Mononuclear cell (primary cell): ENCODE results near the gene SH3RF1. TPM values are rescaled to one million over a fixed set of nuclear protein-coding genes. Genes with fewer than 3 reads are reported as not detected.

ENCODE experiments used
- H3K27me3 ChIP-seq: 2 replicates; pipeline ENCODE4 v1.6.0; 2011; ENCODE audit warnings: low read length, control low read depth; ENCODE audit not compliant: insufficient read depth
- H3K4me1 ChIP-seq: 2 replicates; pipeline ENCODE4 v1.5.1; 2011; ENCODE audit warnings: mild to moderate bottlenecking, low read length, control low read depth; ENCODE audit not compliant: insufficient read depth
- H3K4me3 ChIP-seq: 2 replicates; pipeline ENCODE4 v1.5.1; 2011; ENCODE audit warnings: mild to moderate bottlenecking, low read length, moderate library complexity
- H3K9me3 ChIP-seq: 2 replicates; pipeline ENCODE4 v1.5.1; 2011; ENCODE audit warnings: low read depth, mild to moderate bottlenecking, control low read depth, low read length
- total RNA-seq: library from RNA; depleted of rRNA; stranded (reverse); fragments of >200 nt; gene quantifications from one replicate; pipeline ENCODE4 v1.2.3, GENCODE V29; 2012

The SH3RF1 gene
- total RNA-seq, 1 donor, result 0.94 TPM

DNA sequence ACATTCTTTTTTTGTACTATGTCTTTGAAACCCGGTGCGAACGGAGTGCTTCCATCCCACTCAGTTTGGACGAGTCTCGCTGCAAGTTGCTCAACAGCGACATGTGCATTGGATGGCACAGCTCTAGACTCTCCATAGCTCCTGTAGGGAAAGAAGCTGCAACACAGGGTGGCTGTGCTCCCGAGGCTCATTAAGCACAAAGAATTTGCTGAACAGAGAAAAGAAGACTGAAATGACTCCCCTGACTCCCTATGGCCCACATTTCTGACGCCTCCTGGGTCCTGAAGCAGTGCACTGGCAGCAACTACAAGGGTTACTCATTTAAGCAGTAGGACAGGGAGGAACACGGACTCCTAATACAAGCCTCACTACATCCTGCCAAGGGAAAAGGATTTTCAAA lies 127.4 kb downstream of the SH3RF1 start:
- no peak overlapping the region for H3K4me3 ChIP-seq
- no peaks in the 10 kb centered on the region for H3K27me3 ChIP-seq
- H3K4me1 ChIP-seq, result no peaks in the 10 kb centered on the region
- no peaks in the 10 kb centered on the region for H3K9me3 ChIP-seq

DNA sequence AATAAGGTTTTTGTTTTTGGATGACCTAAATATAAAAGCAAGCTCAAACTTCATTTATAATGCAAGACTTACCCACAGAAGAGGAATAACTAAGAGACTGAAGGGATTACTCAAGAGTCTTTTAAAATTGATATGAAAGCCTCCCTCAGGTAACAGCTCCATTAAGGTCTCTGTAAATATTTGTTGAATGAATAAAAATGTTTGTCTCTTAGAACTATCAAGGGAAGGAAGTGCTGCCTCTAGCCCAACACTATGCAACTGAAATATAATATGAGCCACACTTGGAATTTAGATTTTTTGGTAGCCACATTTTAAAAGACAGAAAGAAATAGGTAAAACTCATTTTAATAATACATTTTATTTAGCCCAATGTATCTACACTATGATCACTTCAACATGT lies 127.8 kb downstream of the SH3RF1 start:
- H3K27me3 ChIP-seq, result no peaks in the 10 kb centered on the region
- H3K4me1 ChIP-seq, result no peaks in the 10 kb centered on the region
- no peak overlapping the region for H3K4me3 ChIP-seq
- H3K9me3 ChIP-seq, result no peaks in the 10 kb centered on the region

DNA sequence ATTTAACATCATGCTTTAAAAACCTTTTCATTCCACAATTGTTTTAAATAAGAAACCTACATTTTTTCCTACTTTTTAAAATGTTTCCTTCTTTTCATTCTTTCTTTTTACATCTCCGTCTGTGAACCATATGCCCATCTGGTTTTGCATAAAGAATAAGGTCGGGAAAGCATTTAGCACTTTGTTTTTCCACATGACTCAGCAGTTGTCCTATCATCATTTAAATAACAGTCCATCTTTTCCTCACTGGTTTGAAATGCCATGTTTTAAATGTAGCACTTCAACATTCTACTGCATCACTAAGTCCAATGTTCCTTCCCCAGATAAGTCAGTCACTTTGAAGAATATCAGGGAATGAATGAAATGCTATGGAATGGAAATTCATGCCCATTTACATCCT lies 128.4 kb downstream of the SH3RF1 start:
- H3K9me3 ChIP-seq, result no peaks in the 10 kb centered on the region
- no peak overlapping the region for H3K4me3 ChIP-seq
- no peaks in the 10 kb centered on the region for H3K27me3 ChIP-seq
- no peaks in the 10 kb centered on the region for H3K4me1 ChIP-seq

DNA sequence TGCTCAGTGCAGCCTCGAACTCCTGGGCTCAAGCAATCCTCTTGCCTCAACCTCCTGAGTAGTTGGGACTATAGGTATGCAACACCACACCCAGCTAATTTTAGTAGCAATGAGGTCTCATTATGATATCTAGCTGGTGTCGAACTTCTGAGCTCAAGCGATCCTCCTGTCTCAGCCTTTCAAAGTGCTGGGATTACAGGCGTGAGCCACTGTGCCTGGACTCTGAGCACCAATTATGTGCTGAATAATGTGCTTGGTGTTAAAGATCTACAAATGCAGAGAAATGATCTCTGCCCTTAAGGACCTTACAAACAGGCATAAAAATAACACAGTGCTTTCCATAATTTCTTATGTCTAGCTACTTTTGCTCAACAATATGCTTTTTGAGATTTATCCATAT lies 131.7 kb downstream of the SH3RF1 start:
- Histone ChIP-seq H3K4me3 (no peak overlapping the region), H3K9me3 (no peaks in the 10 kb centered on the region), H3K27me3 (no peaks in the 10 kb centered on the region), H3K4me1 (no peaks in the 10 kb centered on the region)

DNA sequence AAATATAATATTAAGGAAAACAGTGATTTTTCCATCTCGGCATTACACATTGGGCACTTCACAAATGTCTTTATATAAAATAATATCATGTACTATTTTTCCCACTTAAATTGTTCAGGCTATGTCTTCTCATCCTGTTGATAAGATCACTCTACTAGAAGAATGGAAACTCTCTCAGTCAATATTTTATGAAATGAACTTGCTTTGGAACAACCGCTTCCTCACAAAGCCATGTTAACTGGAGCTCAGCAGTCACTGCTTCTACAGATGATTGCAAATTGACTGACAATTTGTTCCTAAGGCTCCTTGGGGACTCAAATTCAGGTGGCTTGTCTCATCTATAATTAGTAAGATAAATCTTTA lies 133.2 kb downstream of the SH3RF1 start:
- Histone ChIP-seq H3K4me3 (no peak overlapping the region), H3K4me1 (no peaks in the 10 kb centered on the region), H3K27me3 (no peaks in the 10 kb centered on the region), H3K9me3 (no peaks in the 10 kb centered on the region)

DNA sequence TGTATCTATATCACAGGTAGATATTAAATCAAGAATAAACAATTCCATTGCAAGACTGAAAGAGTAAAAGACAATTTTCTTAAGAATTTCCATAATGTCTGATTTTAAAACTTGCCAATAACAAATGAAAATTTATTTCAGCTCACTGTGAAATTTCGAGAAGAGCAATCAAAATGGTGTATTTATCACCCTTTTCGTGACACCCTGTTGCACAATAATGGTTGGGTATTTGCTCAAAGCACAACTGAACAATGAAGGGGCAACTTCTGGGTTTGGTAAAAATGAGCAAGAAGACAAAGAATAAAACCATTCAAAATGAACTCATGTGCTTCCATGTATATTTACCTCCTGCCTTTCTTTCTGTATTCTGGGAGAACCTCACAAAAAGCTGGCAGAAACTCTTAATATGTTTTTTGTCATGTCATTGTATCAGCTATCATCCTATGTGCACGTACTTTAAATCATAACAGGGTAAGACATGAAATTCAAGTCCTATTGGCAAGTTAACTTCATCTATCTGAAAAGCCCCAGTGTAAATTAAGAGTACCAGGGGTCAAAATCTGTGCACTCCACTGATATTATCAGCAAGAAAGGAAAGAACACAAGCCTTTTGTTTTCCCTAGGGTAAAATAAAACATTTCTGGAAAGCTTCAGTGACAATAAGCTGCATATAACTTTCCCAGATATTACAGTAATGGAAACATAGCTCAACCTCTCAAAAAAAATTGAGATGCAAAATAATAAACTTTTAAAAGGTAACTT lies 133.8 kb downstream of the SH3RF1 start:
- Histone ChIP-seq H3K27me3 (no peaks in the 10 kb centered on the region), H3K4me3 (no peak overlapping the region), H3K4me1 (no peaks in the 10 kb centered on the region), H3K9me3 (no peaks in the 10 kb centered on the region)

DNA sequence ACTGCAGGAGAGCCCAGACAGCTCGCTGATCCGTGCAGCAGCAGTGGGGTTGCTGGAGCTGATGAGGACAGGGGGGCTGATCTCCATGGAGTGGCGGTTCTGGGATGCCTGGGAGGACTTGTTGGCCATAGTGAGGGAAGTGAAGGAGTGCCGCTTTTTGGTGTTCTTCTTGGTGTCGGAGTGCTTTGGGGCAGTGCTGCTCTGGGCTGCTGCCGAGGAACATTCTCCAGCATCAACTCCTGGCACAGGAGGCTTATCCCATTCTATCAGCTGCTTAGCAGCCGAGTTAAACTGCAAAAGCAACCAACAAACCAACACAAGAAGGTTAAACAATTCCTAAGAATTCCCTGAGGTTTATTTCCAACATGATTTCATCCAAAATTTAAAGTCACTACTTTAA lies 134.4 kb downstream of the SH3RF1 start:
- Histone ChIP-seq H3K4me1 (no peaks in the 10 kb centered on the region), H3K4me3 (no peak overlapping the region), H3K27me3 (no peaks in the 10 kb centered on the region), H3K9me3 (no peaks in the 10 kb centered on the region)

DNA sequence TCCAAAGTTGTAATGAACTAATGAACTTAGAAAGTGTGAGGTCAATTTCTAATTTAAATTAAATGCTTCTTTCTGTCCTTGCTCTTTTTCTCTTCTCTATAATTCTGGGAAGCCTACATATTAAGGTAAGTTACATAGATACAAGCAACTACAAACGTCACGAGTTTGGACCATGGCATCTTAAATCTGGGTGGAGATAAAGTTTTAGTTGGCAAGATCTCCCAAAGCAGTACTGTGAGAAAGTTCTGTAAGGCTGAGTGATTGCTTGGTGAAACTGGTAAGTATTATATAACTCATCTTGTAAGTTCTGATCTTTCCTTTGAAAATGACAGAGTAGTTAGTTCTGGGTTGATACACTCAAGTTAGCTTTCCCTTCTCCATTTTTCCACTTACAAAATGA lies 135.0 kb downstream of the SH3RF1 start:
- Histone ChIP-seq H3K27me3 (no peaks in the 10 kb centered on the region), H3K9me3 (no peaks in the 10 kb centered on the region), H3K4me1 (no peaks in the 10 kb centered on the region), H3K4me3 (no peak overlapping the region)

DNA sequence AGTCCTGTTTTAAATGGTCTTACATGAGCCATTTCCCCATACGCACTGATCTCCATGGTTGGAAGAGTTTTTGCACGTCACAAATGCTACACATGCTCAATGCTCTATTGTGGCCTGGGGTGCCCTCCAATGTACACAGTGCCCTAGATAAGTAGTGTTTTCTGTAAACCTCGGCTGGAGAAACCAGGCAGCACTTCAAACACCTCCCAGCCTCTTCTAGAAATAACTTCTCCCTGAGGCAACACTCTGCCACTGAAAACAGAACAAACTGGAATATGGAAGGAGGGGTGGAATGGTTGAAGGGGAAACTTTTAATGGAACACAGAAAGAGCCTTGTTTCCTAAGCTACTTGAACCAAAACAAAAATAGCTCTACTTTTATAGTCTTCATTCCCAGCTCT lies 136.8 kb downstream of the SH3RF1 start:
- H3K9me3 ChIP-seq, result no peaks in the 10 kb centered on the region
- no peaks in the 10 kb centered on the region for H3K4me1 ChIP-seq
- H3K27me3 ChIP-seq, result no peaks in the 10 kb centered on the region
- no peak overlapping the region for H3K4me3 ChIP-seq

DNA sequence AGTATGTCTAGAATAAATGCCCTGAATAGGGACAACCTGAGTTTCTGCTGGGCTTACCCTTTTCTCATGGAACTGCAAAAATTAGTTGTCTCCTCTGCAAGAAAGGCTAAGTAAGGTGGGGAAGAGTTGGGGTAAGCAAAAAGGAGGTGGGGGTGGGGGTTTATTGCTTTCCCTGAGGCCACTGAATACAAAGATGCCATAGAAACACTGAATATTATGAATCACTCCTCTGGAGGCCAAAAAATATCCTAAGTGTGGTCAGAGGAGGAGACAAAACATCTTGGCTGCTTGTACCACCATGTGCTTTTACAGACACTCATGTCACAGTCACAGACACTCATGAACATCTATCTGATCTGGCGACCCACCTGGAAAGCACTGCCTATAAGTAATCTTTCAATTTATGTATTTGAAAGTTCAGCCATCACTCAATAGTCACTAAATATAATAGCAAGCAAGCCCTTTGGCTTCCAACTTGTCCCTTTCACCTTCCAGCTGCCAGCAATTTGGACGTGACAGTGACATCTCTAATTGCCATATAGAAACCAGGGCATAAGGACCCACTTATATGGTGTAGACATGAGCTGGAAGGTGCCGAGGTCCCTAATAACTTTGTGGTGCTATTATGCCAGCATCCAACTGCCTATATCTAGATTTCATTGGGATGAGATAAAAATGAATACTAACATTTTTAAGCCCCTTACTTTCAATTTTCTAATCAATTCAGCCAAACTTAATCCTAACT lies 138.0 kb downstream of the SH3RF1 start:
- Histone ChIP-seq H3K9me3 (no peaks in the 10 kb centered on the region), H3K4me1 (no peaks in the 10 kb centered on the region), H3K4me3 (no peak overlapping the region), H3K27me3 (no peaks in the 10 kb centered on the region)

DNA sequence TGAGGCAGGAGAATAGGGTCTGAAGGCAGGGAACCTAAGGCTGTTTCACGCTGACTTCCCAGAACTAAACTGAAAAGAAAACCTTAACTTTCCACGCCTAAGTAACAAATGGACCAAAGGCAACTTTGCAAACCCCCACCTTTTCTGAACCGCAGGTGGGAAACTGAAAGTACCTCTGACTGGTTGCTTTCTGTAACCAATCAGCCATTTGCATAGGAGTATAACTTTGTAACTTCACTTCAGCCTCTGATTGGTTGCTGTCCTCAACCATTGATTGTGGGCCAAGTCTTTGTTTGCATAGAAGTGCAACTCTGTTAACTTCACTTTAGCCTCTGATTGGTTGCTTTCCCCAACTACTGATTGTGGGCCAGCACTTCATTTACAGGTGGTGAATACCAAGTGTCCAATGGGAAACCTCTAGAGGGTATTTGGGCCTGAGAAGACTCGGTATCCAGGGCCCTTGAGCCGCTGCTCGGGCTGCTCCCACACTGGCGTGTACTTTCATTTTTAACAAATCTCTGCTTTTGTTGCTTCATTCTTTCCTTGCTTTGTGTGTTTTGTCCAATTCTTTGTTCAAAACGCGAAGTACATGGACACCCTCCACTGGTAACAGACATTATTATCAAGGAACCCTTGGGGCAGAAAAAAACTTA lies 139.1 kb downstream of the SH3RF1 start:
- Histone ChIP-seq H3K27me3 (no peaks in the 10 kb centered on the region), H3K4me3 (no peak overlapping the region), H3K4me1 (no peaks in the 10 kb centered on the region), H3K9me3 (no peaks in the 10 kb centered on the region)

DNA sequence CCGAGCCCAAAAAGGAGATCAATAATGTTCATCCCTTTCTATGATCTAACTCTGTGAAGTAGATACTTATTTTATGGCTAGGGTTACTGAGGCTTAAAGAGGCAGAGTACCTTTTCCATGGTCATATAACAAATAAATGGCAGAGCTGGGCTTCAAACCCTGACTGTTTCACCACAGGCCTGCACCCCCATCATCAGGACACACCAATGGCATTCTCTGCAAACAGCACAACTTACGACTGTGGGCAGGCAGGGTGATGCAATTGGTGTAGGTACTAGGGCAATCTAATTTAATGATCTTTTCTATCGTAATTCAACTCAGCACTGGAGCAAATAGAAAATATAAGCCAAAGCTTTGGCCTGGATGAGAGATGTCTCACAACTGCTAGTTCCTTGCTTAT lies 141.9 kb downstream of the SH3RF1 start:
- Histone ChIP-seq H3K27me3 (no peaks in the 10 kb centered on the region), H3K4me3 (no peak overlapping the region), H3K4me1 (no peaks in the 10 kb centered on the region), H3K9me3 (no peaks in the 10 kb centered on the region)

DNA sequence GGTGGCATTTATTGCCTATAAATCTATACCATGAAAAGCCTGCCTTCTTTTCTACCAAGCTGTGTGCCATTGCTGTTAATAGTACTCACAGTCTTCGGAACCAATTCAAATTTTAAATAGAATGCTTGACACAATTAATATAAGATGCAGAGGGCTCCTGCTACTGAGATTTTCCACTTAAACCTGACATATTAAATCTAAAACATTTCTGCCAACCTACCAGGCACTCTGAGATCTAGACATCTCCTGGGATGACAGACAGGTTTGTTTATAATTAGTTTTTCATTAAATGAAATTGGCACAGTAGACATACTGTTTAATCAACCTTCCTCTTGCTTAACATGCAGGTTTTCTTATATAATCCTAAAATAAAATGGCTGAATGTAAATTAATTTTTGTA lies 143.4 kb downstream of the SH3RF1 start:
- Histone ChIP-seq H3K4me3 (no peak overlapping the region), H3K9me3 (no peaks in the 10 kb centered on the region), H3K27me3 (no peaks in the 10 kb centered on the region), H3K4me1 (no peaks in the 10 kb centered on the region)

DNA sequence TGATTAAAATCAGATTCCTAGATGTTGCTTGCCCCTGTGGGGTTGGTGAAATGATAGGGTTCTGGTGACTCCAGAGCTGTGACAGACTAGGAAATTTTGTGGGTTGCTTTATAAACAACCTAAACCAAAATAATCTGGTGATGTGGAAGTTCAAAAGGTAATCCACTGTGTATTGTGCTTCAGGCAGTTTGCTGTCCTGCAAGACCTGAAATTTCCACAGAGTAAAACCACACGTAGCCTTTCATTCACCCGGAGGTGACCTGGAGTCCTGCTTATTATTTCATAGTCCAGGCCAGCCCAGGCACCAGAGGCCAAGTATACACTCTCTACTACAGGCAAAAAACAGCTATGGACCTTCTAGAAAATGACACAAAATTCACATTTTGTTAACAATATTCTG lies 146.1 kb downstream of the SH3RF1 start:
- H3K9me3 ChIP-seq, result no peaks in the 10 kb centered on the region
- no peaks in the 10 kb centered on the region for H3K4me1 ChIP-seq
- no peak overlapping the region for H3K4me3 ChIP-seq
- H3K27me3 ChIP-seq, result no peaks in the 10 kb centered on the region

DNA sequence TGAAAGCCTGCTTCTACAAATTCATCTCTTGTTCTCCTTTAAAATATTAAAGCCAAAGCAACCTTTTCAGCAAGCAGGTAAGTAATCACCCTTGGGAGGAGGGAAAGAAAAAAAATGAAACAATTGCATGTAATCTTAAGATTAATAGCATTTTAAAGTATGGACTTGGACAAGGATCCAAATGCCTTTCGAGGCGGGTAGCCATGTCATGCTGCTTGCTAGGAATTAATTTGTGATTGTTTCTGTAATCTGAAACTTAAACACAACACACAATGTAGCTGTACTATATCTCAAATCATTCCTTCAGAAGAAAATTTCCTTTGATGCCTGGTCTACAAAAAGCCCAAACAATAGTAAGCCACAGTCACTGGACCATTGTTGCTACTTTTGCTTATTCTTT lies 148.3 kb downstream of the SH3RF1 start:
- Histone ChIP-seq H3K4me1 (no peaks in the 10 kb centered on the region), H3K4me3 (no peak overlapping the region), H3K27me3 (no peaks in the 10 kb centered on the region), H3K9me3 (no peaks in the 10 kb centered on the region)
